HG03439 (cell line): Measurements from ENCODE around the gene NHERF1.

Source experiments
- ATAC-seq: cut with Tn5 transposase; IDR thresholded peaks from one replicate; pipeline ENCODE4 v1.9.1; 2021; ENCODE audit warnings: mild to moderate bottlenecking, moderate library complexity; ENCODE audit not compliant: unreplicated experiment

The NHERF1 gene

GRCh38 chr17:74748529-74749278 lies at the start of gene NHERF1:
NHERF1 (plus strand) TSS chr17:74748628; CDS start chr17:74748847, 219 bp downstream.
- peak; percentile 86 for ATAC-seq

GRCh38 chr17:74699236-74699635 lies 49.2 kb upstream of the NHERF1 start:
- no peak for ATAC-seq

GRCh38 chr17:74702116-74702871 lies 46.1 kb upstream of the NHERF1 start:
- no peak for ATAC-seq

- no peak for ATAC-seq
These were observed 45.1 kb upstream of the NHERF1 start for GRCh38 chr17:74703311-74703710.

- ATAC-seq: no peak
These were observed 43.9 kb upstream of the NHERF1 start for GRCh38 chr17:74704544-74704943.

- no peak for ATAC-seq
These were observed 37.2 kb upstream of the NHERF1 start for GRCh38 chr17:74711058-74711824.

GRCh38 chr17:74712301-74712700 lies 36.1 kb upstream of the NHERF1 start:
- no peak for ATAC-seq

GRCh38 chr17:74712756-74713155 lies 35.7 kb upstream of the NHERF1 start, which contains the start of gene CD300LF:
CD300LF (minus strand) TSS chr17:74712923; CDS start chr17:74712866, 57 bp downstream.
- ATAC-seq: no peak

- ATAC-seq: no peak
These were observed 35.2 kb upstream of the NHERF1 start for GRCh38 chr17:74713171-74713755.

GRCh38 chr17:74715144-74715543 lies 33.3 kb upstream of the NHERF1 start:
- ATAC-seq: no peak

GRCh38 chr17:74720506-74720905 lies 27.9 kb upstream of the NHERF1 start:
- ATAC-seq: no peak

GRCh38 chr17:74722782-74723181 lies 25.6 kb upstream of the NHERF1 start:
- no peak for ATAC-seq

- ATAC-seq: no peak
These were observed 24.5 kb upstream of the NHERF1 start for GRCh38 chr17:74723891-74724290.

GRCh38 chr17:74725111-74725510 lies 23.3 kb upstream of the NHERF1 start:
- ATAC-seq: no peak

GRCh38 chr17:74728033-74728701 lies 20.3 kb upstream of the NHERF1 start:
- ATAC-seq: no peak

GRCh38 chr17:74728702-74729075 lies 19.7 kb upstream of the NHERF1 start:
- ATAC-seq: no peak

- no peak for ATAC-seq
These were observed 19.1 kb upstream of the NHERF1 start for GRCh38 chr17:74729368-74729767.

GRCh38 chr17:74729866-74730265 lies 18.6 kb upstream of the NHERF1 start:
- ATAC-seq: no peak

GRCh38 chr17:74730491-74731346 lies 17.7 kb upstream of the NHERF1 start:
- no peak for ATAC-seq

GRCh38 chr17:74731347-74731605 lies 17.2 kb upstream of the NHERF1 start:
- no peak for ATAC-seq
